OCI-LY7 (cell line): ENCODE data around the gene KIAA1586.

Experiments
- EZH2phosphoT487 ChIP-seq: fragments of 200-600 bp; sonication (generic); IDR thresholded peaks from 2 replicates; pipeline ENCODE4 v1.6.1; 2018; ENCODE audit warnings: low read depth, borderline replicate concordance, mild to moderate bottlenecking, mixed run types, antibody characterized with exemption, low read length, moderate library complexity, mixed read lengths
- TF ChIP-seq, protein P1 (sequence below): fragments of 200-600 bp; sonication (generic); conservative IDR thresholded peaks from 2 replicates; pipeline ENCODE4 v1.5.1; 2014; ENCODE audit warnings: mild to moderate bottlenecking, antibody characterized with exemption, low read length, moderate library complexity, mixed read lengths

DNA sequence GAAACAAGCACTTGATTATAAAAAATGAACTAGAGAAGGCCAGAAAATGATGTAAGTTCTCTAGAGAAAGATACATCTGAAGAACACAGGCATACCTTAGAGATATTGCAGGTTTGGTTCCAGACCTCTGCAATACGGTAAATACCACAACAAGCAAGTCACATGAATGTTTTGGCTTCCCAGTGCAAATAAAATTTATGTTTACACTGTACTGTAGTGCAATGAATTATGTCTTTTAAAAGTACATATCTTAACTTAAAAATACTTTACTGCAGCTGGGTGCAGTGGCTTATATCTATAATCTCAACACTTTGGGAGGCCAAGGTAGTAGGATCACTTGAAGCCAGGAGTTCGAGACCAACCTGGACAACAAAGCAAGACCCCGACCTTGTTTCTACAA is 10.9 kb upstream of the KIAA1586 start:
- TF ChIP-seq, protein P1, sequence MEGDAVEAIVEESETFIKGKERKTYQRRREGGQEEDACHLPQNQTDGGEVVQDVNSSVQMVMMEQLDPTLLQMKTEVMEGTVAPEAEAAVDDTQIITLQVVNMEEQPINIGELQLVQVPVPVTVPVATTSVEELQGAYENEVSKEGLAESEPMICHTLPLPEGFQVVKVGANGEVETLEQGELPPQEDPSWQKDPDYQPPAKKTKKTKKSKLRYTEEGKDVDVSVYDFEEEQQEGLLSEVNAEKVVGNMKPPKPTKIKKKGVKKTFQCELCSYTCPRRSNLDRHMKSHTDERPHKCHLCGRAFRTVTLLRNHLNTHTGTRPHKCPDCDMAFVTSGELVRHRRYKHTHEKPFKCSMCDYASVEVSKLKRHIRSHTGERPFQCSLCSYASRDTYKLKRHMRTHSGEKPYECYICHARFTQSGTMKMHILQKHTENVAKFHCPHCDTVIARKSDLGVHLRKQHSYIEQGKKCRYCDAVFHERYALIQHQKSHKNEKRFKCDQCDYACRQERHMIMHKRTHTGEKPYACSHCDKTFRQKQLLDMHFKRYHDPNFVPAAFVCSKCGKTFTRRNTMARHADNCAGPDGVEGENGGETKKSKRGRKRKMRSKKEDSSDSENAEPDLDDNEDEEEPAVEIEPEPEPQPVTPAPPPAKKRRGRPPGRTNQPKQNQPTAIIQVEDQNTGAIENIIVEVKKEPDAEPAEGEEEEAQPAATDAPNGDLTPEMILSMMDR, result no peak
- no peak for TF ChIP-seq EZH2phosphoT487
